PC-9 (cell line): ENCODE measurements around the gene KLHL40.

Source experiments
- EZH2 ChIP-seq: fragments of 200-600 bp; sonication (generic); IDR thresholded peaks from 2 replicates; pipeline ENCODE4 v1.8.0; 2017; ENCODE audit warnings: antibody characterized with exemption, low read depth
- TF ChIP-seq, protein P1 (sequence below): fragments of 200-600 bp; sonication (generic); conservative IDR thresholded peaks from 2 replicates; pipeline ENCODE4 v1.6.1; 2017; ENCODE audit warnings: mixed run types, antibody characterized with exemption, mild to moderate bottlenecking, moderate library complexity

DNA sequence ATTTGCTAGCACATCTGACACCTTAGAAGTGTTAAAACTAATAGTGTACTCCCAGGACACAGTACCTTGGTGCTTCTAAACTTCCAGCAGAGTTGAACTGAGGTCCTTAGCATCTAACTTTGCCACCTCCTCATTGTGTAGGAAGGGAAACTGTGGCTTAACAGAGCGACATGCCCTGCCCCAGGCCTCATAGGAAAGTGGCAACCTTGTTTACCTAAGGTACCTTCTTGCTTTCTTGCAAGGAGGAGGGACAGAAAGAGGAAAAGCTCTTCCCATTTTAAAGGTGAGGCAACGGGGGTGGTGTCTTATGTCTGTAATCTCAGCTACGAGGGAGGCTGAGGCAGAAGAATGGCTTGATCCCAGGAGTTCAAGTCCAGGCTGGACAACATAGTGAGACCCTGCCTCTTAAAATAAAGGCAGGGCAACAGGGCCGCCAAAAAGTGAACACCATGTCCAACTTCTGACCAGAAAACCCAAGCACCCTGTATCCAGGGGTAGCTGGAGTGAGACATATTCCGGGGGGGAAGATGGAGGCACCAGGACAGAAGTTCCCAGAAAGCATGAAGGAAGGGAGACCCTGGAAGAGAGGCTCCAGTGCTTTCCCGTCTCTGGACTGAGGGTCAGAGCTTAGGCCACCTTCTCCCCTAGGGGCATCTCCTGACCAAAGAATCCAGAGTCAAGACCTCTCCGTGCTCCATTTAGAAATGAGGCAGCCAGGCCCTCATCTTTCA lies 540 bp upstream of the KLHL40 start:
- TF ChIP-seq, protein P1, sequence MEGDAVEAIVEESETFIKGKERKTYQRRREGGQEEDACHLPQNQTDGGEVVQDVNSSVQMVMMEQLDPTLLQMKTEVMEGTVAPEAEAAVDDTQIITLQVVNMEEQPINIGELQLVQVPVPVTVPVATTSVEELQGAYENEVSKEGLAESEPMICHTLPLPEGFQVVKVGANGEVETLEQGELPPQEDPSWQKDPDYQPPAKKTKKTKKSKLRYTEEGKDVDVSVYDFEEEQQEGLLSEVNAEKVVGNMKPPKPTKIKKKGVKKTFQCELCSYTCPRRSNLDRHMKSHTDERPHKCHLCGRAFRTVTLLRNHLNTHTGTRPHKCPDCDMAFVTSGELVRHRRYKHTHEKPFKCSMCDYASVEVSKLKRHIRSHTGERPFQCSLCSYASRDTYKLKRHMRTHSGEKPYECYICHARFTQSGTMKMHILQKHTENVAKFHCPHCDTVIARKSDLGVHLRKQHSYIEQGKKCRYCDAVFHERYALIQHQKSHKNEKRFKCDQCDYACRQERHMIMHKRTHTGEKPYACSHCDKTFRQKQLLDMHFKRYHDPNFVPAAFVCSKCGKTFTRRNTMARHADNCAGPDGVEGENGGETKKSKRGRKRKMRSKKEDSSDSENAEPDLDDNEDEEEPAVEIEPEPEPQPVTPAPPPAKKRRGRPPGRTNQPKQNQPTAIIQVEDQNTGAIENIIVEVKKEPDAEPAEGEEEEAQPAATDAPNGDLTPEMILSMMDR: no peak
- TF ChIP-seq EZH2: no peak
